ENCODE results near the gene NEURL1.

The NEURL1 gene

DNA sequence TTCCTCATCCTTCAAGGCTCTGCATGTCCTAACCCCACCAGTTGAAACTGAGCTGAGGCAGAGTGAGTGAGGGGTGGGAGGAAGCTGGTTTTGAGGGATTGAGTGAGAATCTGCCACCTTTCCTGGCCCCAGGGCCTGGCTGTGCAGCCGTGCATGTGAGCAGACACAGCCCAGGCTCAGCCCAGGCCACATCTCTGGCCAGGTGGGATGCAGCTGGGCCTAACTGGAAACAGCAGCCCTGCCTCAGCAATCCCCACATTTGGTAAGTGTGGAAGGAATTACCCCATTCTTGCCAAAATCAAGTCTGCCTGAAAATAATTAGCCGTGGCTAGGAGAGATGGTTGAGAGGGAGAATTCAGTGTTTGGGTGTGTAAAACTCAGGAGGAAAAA lies 116.6 kb downstream of the NEURL1 start:
- ATAC-seq, result no peak

DNA sequence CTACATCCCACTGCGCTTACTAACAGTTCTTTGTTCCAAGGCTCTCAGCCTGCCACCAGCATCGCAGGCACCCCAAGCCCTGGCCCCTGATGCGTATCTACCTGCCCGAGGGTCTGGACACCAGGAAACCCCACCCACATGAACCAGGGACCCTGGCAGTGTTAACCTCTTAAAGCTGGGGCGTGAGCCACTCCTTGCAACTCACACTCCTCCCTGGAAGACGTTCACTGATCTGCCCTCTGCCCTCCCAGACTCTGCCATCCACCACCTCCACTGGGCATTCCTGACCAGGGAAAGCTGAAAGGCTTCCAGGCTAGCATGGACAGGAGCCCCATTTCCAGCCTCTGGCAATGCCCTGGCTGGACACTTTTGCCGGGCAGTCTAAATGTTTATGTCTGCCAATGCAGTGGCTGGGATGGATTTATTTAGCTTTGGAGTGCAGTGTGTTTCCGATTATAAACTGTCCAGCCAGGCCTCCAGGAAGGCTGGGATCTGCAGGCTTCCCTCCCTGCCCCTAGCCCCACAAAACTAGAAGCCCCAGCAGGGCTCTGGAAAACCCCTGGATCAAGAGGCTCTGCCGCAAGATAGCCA lies 117.5 kb downstream of the NEURL1 start:
- no peak for ATAC-seq

DNA sequence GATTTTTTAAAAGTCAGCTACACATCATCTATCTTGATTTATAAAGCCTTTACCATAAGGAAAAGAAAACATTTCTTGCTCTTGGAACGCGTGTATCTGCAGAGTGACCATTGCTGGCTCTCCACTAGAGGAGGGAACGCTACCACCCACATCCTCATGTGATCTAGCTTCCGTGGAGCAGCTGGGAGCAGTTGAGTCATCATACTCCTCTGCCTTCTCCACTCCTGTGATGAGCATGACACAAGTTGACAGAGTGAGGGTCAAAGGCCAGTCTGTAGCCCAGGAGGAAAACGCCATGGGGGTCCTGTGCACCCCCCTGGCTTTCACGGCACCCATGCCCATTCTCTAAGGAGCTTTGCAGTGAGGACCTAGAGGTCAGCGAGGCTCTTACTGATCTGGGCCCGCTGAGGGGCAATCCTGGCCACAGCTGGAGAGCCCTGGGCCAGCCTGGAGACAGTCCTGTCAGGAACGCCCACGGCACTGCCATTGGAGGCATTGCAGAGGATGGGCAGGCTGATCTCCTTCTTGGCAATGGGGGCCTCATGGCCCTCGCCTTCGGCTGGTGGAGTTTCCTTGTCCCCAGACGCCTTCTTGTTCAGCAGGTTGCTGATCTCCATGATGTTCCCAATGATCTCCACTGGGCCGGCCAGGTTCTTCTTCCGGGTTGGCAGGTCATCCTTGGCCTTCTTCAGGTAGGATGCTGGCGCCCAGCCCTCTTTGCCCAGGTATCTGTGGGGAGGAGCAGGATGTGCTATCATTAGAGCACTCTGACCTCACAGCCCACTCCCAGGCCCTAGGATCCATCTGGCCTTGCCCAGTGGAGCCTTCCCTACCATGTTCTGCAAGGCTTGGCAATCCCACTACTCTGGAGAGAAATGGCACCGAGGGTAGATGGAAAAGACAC lies 119.2 kb downstream of the NEURL1 start:
- no peak for ATAC-seq

DNA sequence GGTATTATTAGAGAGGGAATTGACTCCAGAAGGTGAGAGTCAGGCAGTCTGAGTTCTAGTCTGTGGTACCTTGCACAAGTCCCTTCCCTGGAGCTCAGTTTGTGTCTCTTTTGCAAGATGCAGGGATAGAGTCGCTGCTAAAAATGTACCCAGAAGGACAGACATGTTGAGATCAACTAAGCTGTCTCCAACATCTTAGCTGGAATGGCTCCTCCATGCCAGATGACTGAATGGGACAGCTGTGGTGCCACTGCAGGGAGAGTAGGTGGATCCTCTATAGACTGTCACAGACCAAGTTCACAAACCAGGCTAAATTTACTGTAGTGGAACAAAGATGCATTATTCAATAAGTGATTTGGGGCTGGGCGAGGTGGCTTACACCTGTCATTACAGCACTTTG lies 120.1 kb downstream of the NEURL1 start:
- ATAC-seq, result no peak

DNA sequence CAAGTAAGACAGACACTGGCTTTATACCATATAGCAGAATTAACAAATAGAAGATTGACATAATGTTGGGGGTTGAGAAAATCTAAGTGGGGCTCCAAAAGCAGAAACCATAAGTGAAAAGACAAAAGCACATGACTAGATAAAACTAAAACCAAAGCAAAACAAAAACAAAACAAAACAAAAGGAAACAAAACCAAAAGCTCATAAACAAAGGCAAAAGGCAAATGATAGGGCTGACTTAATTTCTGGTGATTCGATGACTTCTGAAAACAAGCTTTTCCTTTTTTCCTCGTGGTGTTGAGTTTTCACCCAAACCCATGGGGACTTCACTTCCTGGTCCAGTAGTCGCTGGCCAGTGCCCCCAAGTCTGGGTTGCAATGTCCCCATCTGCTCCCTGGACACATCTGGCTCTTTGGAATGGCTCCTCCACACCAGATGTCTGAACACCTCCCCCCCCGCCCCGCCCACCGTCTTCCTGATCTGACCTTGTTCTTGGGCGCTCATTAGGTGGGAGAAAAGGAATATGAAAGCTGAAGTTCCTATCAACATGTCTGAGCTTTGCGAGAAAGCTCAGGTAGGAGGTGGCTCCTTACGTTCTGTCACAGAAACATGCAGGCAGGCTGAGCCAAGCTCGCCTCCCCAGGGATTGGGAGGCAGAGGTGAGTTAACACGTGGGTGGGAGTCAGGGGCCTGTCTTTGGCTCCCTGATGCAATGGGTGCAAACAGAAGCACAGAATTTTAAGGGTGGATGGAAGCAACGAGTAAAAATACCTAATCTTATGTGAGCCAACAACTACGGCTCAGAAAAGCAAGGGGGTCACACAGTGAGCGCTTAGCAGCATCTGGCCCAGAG lies 121.0 kb downstream of the NEURL1 start:
- no peak for ATAC-seq

DNA sequence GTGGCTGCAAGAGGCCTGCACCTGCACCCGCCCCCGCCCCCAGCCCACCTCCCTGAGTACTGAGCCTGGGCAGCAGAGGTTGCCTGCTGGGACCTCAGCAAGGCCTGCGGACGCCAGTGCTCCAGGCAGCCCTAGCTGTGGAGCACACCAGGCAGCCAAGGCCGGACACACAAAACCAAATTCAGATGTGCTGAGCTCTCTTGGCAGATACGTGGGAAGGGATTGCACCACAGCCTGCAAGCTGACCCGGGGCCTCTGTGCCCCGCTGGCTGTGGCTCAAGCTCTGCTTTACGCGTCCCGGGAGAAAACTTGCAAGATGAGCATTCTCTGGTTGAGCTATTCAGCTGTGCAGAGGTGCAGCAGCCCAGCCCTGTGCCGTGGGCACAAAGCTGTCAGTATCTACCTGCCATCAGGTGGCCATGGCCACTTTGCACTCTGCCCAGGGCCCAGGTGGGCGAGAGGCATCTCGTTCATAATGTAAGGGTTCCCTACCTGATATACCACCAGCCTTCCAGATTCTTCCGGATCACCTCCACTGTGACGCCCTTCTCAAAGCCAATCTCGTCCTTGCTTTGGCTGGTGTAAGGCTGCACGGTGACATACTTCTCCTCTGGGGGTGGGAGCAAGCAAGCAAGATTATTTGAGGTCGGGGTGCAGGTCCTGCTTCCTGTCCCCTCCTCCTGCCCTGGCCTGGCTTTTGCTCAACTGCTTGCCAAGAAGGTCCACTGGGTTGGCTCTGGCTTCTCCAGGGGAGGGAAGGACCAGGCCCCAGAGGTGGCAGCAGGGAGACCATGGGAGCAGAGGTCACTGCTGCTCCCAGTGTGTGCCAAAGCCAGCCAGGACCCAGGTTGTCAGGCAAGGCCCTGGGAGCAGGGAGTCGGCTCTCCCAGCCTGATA lies 123.4 kb downstream of the NEURL1 start:
- ATAC-seq, result no peak

DNA sequence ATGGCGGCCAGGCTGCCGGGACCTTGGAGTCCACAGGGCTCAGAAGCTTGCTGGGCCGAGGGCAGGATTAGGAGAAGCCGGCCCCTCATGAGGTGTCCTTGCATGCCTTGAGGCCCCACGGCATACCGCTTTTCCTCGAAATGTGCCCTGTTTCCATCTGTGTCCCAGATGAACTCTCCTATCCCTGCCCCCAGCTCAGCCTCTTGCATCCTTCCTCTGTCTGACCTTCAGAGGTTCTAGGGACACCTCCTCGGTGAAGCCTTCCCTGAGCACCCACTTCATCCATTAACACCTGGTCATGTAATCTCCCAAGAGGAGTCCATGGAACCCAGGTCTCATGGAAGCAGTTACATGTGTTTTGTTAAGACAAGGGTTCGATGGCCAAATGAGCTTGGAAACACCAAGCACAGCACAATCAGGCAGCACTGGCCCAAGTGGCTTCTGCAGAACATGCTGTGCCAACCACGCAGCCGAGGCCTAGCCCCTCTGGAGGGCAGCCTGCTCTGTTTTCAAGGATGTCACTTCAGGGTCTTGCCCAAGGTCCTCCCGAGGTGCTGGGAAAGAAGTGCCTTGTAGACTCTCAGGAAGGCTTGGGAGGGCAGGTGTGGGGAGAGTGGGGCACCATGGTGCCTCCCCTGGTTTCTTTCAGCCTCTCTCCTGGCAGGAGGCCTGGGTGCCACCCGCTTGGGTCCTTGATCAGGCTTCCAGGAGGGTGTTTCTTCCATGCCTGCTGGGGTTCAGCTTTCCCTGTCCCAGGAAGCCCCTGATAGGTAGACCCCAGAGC lies 124.3 kb downstream of the NEURL1 start:
- no peak for ATAC-seq

DNA sequence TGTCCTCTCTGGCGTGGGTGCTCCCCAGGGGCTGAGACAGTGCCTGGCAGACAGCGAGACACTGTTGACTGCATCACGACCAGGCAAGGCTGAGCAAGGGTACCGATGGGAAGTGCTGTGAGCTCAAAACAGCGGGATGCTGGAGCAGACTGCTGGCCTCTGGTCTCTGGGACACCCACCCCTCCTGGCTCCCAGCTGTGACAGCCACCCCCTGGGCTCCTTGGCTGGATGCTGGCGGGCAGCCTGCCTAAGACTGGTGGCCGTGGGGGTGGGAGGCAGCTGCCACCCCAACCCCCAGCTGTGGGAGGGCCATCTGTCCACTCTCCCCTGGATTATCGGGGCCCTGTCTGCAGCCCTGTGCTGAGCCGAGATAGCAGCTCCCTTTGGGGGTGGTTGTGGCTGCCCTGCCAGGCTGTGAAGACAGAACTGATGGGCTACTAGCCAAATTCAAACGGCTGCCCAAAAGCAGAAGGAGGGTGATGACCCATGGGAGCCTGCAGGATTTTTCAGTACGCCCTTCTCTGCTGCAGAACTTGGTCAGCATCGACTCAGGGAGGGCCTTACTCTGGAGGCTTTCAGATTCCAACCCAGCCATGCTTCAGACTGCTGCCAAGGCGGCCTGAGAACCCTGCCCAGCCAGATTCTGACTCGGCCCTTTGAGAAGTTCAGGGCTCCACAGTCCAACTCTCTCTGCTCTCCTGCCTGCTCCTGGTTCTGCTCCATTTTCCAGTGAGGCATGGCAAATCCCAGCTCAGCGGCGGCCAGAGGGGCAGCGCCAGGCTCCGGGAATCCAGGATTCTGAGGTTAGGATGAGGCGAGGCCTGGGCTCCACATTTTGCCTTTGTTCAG lies 125.3 kb downstream of the NEURL1 start:
- no peak for ATAC-seq

DNA sequence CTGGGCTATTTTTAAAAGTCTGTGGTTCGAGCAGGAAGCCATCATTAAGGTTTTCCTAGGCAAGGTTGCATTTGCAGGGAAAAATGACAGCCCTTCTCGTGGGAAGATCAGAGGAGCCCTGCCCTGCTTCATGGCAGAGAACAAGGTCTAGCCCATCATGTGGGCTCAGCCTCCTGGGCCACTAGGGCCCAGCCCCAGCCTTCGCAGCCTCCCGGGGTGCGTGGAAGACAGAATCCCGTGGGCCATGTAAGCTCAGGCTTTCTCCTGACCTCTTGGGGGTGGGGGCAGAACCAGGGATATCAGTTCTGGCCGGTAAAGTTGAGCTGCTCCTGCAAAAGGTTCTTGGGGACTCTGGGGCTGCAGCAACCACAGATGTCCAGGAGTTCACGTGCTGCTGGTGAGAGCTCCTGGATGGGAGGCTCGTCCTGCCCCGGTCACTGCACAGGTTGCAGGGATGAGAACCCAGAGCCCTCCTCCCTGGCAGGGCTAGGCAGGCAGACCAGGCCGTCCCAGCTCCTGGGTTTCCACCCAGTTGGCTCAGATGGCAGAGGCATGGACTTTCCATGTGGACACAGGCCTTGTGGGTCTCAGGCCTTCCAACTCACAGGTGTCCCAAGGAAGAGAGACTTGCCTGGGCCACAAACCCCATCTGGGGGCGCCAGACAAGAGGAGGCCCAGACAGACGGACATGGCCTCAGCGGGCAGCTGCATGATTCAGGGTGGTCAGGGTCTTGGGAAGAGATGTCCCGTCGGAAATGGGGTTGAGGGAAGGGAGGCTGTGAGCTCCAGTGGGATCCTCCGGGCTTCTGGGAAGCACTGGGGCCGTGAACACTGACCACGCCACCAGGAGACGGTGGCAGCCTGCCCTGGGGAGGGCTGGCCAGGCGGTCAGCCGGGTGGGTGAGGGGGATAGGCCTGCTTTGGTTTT lies 126.2 kb downstream of the NEURL1 start:
- no peak for ATAC-seq

DNA sequence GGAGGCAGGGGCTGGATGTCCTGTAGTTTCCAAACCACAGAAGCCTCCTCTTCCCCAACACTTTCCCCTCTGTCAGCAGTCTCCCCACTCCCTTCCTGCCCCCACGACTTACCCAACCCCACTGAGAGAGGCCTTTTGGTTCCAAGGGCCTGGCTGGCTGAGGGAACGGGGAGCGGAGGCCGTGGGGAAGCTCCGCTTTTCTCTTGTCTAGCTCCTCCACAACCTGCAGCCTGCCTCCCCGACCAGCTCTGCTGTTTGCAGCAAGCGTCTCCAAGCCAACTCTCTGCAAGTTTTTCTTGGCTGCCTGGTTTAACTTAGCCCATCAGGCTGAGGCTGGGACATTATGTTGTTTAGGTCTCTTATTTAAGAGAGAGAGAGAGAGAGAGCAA lies 126.8 kb downstream of the NEURL1 start:
- no peak for ATAC-seq

DNA sequence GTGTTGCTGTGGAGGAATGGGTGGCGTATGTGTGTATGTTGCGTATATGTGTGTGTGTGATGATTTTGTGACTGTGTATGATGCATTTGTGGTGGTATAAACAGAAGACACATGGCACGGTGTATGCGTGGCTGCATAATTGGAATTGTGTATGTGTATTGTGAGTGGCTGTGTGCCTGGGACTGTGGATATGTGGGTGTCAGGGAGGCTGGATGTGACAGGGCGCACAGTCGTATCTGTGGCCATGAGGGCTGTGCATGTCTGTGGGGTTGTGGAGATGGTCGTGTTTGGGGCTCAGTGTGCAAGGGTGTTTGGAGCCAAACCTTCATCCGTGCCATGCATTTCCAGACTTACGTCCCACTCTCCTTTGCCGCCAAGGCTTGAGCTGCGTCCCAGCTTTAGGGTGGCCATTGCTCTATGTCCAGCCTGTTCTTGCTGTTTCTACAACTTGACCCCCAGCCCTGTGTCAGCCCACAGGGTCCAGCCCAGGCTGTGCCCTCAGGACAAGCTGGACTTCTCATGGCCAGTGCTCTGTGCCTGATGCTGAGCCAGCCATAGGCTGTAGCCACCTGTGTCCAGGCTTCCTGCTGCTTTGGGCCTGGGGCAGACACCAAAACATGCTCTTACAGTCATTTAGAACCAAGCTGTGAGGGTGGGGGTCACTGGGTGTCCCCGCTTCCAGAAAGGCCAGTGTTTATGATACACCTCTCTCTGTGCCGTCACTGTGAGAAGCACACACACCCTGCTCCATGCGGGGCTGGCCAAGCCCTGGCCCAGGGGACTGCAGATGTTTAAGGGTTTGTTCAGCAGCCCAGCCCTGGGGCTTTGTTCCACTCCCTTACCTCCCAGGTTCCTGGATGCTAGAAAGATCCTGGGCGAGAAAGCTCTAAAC lies 127.6 kb downstream of the NEURL1 start:
- ATAC-seq, result no peak

DNA sequence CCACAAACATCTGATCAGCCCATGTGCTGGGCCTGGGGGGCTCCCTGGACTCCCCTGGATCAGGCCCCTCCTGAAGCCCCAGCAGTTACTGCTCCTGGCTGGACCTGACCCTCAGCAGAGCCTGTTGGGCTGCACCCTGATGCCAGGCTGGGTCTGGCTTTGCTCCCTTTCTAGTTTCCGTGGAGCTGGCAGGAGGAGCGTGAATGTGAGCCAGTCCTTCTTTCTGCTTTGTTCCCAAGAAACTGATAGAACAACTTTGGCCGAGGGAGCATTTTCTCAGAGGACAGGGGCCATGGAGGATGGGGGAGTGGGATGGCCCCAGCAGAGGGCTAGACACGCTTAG lies 128.2 kb downstream of the NEURL1 start:
- ATAC-seq, result no peak

DNA sequence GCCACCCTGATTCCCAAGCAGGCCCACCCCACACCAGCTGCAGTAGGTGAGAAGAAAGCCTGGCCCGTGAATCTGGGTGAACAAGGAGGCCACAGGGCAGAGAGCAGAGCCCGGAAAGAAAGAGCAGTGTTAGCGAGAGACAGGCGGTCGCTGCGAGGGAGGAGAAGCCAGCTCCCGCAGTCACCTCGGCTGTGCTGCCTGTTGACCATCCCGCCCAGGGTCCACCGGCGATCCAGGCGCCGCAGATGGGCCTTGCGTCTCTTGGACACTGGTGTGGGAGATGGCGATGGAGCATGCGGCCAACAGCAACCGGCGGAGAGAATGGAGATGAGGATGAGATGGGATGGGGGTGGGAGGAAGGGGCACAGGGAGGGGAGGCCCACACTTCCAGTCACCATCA lies 128.8 kb downstream of the NEURL1 start:
- ATAC-seq, result no peak

DNA sequence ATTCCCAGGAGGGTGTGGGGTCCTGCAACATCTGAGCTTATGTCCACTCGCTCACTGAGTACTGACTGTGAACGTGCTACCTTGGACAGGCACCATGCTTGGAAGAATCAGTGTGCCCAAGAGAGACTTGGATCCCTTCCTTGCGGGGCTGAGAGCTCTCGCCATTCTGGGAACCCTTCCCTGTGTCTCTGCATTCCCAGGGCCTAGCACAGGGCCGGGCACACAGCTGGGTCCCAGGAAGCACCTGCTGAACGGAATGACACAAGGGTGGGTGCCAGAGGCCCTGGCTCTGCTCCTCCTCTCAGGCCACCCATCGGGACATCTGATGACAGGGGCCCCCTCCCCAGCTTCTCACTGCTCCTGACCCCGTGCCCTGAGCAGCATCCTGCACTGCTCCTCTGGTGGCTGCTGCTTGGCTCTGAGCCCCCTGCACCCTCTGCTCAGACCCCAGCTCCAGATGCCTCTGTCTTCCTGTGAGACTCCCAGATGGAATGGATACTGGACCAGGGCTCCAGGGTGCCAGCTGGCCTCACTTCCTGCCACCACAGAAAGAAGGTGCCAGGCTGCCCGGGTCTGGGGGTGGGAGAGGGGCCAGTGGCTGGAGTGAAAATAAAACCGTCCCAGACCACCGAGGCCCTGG lies 129.6 kb downstream of the NEURL1 start:
- no peak for ATAC-seq

DNA sequence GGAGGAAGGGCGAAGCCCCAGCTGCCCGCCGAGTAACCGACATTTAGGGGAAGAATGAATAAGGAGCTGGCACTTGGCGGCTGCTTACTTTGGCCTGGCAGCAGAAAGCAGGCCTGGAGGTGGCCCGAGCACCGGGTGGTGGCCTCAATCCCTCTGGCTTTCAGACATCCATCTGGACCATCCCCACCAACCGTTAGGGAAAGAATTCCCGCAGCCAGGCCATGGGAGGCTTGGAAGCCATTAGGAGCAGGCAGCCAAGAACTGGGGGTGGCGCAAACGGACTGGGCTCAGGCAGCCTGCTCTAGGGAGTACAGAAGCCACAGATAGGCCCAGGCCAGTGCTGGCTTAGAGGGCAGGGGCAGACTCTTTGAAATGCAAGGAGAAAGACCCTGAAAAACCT lies 132.7 kb downstream of the NEURL1 start:
- no peak for ATAC-seq

DNA sequence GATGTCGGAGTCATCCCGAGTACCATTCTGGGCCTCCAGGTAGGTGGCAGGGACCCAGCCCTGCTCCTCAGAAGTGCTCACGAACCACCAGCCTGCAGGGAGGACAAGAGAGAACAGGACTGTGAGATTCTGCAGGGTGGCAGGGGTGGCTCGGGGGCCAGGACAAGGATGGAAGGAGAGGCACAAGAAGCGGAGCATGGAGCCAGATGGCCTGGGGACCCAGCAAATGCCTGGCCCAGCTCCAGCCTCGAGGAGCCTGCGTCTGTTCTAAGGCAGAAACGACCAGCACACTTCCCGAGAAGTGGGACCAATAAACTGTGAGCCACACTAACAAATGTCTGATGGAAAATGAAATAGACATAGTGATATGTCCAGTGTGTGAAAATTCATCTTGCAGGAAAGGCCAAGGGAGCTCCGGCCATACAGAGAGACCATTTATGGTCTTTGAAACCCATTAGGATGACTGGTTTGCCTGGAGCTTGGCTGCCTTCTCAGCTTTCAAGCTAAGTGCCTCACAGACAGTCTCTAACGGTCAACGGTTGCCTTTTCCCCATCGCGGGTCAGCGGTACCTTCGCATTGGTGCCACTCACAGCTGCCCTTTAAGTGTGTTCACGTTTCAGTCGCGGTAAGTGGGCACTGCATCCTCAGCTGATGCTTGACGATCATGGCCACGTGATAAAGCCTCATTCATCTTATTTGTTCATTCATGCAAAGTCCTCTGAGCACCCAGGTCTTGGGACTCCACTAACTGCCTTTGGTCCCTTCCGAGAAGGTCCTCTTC lies 133.8 kb downstream of the NEURL1 start:
- no peak for ATAC-seq

DNA sequence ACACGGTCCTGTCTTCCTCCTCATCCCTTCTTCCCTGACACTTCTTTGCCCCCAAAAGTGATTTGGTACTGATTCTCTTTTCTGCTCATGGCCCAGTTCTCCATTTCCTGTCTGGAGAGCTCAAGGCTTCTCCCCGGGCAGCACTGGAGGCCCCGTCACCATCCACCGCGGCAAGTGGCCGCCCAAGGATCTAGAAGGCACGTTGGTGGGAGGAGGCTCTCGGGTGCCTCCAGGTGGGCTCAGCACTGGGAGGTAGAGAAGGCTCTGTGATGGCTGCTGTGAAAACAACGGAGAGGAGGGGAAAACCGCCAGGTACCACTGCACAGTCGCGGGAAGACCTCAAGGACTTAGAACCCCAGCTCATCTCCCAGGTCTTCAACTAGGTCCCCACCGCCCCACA lies 134.4 kb downstream of the NEURL1 start:
- no peak for ATAC-seq

All from activated CD4-positive, CD25-positive, alpha-beta regulatory T cell treated with anti-CD3 and anti-CD28 coated beads, Interleukin-2, amount 50 U/mL, for 24 hours (primary cell).